GM18517 (cell line): Measurements from ENCODE around the gene PLRG1.
"Not testable (repeated sequence)": the region's sequence is repeated elsewhere in the genome, so short reads cannot be mapped to it uniquely, and the experiment has no call there.

Source experiments
- ATAC-seq: cut with Tn5 transposase; IDR thresholded peaks from one replicate; pipeline ENCODE4 v1.9.1; 2021; ENCODE audit warnings: mild to moderate bottlenecking, moderate library complexity; ENCODE audit not compliant: unreplicated experiment

Gene PLRG1

DNA sequence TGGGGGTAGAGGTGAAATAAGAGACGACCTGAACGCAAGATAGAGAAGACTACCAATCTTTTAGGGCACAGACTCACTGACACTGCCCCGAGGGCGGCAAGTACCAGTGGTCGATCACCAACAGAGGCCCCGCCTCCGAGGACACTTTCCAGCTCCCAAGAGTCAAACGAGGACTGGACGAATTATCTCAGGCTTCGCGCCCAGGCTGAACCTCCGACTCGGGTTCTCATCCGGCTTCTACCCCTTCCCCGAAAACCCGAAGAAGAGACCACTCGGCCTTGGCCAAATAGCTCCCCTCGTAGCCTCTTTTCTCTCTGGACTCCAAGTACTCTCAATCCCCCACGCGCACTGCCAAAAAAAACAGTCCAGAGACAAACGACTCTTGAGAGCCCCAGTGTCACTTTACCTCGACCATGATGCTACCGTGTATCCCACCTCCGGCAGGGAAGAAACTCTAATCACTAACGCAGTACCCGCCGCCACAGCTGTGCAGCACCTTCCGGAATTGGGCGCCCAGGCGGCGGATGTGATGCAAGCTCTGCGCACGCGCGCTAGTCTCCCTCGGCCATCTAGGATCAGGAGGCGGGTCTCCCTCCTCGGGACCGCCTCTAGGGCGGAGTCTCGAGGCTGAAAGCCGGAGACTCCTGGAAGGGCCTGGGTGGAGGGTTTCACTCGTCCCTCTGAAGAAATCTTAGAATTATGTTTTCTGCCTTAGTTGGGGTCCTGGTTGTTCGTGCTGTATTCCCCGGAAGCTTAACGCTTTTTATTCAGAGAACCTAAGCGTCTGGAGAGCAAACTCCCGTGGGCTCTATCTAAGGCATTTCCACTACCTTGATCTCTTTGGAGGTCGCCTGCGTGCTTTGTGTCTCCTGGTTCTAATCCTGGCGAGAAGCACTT is at the start of gene PLRG1:
PLRG1 (minus strand) TSS at position 507 of the 897 bp plus-strand sequence; CDS start at position 415, 92 bp downstream.
- peak; percentile 98 for ATAC-seq

DNA sequence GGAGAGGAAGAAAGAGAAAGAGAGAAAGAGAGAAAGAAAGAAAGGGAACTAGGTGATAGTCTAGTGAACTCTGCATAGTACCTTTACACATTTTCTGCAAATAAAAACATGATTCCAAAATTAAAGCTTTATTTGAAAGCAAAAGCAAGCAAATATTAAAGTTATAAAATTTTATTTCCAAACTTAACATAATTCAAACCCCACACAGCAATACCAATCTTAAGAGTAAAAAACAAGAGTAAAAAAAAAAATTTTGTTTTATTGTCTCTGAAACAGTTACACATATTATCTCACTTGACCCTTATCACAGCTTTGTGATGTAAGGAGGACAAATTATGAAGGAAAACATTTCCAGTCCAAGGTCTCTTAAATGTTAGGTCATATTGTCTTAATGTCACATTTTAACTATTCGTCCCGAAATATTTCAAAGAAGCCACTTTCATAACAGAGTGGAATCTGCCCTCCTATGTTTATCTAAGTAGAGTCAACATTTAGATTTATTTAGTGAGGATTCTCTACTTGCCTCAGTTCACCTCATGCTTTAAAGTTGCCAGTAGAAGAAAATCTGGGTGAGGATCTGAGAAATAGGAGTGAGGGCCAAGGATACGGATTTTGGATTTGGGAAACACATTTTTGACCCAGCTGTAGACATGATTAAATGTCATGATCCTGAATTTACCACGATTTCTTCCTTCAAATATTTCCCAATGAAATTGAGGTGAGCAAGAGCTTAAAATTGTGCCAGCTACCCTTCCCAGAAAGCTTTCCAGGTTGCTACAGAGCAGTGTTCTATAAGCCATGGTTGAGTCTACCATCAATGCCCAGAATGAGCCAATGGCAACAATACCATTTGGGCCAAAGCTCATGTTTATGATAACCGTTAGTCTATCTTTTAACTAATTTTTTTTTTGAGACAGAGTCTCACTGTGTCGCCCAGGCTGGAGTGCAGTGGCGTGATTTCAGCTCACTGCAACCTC is 47.9 kb upstream of the PLRG1 start:
- no peak for ATAC-seq

DNA sequence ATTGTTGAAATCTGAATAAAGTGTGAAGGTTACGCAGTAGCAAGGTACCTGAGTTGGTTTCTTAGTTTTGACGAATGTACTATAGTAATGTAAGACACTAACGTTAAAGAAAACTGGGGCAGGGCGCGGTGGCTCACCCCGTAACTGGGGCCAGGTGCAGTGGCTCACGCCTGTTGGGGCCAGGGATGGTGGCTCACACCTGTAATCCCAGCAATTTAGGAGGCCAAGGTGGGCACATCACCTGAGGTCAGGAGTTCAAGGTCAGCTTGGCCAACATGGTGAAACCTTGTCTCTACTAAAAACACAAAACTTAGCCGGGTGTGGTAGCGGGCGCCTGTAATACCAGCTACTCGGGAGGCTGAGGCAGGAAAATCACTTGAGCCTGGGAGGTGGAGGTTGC is 47.1 kb upstream of the PLRG1 start:
- ATAC-seq, result not testable (repeated sequence)

GRCh38 chr4:154595807-154596206 is 45.6 kb upstream of the PLRG1 start:
- ATAC-seq, result no peak

DNA sequence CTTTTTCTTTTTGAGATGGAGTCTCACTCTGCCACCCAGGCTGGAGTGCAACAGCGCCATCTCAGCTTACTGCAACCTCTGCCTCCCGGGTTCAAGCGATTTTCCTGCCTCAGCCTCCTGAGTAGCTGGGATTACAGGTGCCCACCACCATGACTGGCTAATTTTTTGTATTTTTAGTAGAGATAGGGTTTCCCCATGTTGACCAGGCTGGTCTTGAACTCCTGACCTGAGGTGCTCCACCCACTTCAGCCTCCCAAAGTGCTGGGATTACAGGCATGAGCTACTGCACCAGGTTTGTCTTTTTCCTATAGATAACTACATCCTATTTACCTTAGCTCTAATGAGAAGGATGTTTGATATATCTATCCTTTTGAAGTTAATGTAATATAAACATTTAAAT is 44.1 kb upstream of the PLRG1 start:
- ATAC-seq, result not testable (repeated sequence)

GRCh38 chr4:154593868-154594267 is 43.7 kb upstream of the PLRG1 start:
- ATAC-seq, result no peak

GRCh38 chr4:154591890-154592289 is 41.7 kb upstream of the PLRG1 start:
- no peak for ATAC-seq

DNA sequence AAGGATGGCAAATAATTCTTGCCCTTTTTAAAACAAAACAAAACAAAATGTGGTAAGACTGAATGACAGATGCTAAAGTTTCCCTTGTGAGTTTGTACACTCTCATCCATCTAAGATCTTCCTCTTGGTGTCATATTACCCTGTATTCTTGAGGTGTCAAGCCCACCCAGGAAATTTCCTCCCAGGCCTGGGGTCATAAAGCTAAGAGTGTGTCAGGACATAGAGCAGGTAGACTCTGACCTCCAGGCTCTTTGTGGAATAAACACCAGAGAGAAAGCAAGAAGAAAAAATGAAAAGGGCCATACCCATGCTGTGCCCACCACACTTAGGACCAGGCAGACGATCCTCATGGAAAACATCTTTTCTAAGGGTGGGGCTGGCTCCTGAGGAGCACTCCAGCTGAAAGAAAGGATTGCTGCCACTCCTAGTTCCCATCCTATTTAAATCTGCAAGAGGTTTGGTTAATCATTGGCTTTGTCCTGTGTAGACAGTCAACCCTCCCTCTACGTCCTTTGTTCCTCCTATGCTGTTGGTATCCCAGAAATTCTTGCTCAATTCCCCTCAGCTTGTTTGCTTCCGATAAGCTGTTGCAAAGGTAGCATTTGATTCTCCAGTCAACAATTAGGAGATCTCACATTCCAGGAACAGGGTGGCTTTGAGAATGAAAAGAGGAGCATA is 40.3 kb upstream of the PLRG1 start, which contains the start of gene FGA:
FGA (minus strand) TSS at position 414 of the 678 bp plus-strand sequence; CDS start at position 359, 55 bp downstream.
- ATAC-seq, result no peak

DNA sequence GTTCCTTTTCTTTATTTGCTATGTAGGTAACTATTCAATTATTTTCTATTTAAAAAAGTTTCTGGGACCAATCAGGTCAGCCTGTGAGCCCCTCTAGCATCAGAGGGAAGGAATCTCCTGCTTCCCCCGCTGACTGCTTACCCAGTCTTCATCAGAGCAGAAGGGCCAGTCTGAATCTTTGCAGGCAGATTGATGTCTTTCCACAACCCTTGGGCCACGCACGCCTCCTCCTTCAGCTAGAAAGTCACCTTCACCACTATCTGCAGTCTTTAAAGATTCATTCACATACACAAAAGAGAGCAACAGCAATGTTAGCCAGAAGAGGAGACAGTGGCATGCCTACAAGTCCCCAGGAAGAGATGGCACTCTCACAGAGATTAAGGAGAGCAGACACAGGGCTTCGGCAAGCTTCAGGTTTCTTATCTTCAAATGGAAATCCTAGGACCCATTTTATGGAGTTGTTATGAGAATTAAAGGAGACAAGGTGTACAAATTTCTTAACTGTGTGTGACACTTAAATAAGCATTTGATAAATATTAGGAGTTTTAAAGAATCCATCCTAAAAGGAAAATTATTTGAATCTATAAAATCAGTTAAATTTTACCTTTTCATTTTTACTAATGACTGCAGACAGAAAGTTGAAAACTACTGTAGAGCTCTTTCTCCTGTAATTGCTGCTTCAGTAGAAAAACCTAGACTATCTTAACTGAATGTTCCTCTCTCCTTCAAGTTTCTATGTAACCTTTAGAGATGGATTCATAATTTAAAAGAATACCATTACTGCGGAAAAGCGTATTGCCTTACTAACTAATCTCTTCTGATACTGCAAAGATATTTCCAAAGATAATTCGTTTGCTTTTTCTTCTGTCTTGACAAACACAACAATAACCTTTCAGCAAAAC is 39.3 kb upstream of the PLRG1 start:
- no peak for ATAC-seq

GRCh38 chr4:154588198-154588597 is 38.0 kb upstream of the PLRG1 start:
- ATAC-seq, result no peak

- ATAC-seq, result no peak
Observed at GRCh38 chr4:154586296-154587033, 36.3 kb upstream of the PLRG1 start.

GRCh38 chr4:154585369-154586018 is 35.3 kb upstream of the PLRG1 start:
- no peak for ATAC-seq

DNA sequence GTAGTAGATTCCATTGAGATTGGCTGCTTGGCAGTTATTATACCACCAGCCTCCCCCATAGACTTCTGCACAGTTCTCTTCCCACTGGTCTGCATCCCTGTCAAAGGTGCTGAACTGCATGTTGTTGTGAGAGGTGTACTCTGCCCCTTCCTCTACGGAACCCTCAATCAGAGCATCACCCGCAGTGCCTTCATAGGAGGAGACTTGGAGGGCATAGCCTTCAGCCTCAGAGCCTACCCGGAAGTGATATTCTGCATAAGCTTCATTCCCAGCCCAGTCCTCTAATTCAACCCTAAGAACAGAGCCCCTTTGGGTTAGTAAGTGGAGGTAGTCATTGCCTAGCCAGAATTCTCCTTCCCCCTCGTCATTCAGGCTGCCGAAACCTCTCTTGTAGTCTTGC is 34.1 kb upstream of the PLRG1 start:
- ATAC-seq, result no peak

DNA sequence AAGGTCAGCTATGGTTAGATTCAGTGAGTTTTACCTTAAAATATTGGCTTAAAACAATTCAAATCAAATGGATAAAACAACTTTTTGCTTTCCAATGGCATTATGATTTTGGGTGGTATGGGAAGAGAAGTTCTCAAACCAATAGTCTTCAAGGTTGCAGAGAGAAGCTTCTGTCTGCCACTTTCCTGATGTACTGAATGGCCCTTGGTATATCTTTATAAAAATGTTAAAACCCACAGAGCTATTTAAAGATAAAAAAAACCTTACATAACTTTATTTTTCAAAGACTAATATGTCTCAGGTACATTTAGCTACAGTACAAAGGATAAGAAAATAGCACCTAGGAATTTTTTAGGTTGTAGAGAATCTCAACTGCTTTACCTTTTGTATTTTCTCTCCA is 33.5 kb upstream of the PLRG1 start:
- no peak for ATAC-seq

GRCh38 chr4:154583230-154583629 is 33.0 kb upstream of the PLRG1 start:
- no peak for ATAC-seq

DNA sequence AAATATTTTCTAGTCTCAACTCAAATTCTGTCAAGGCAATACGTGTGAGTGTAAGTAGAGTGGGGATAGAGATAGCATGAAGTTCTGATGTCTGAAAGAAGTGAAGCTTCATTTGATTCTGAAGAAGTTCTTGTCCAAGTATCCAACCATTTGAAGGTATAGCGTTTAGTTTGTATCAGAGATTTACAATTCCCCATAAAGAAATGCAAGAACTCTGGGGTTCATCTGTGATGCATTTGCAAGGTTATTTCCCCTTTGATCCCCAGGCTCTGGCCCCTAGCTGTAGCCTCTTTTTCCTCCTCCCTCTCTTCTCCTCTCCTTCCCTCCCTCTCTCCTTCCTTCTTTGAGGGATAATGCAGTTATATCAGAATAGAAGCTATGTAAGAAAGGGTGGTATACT is 32.5 kb upstream of the PLRG1 start:
- ATAC-seq, result no peak

DNA sequence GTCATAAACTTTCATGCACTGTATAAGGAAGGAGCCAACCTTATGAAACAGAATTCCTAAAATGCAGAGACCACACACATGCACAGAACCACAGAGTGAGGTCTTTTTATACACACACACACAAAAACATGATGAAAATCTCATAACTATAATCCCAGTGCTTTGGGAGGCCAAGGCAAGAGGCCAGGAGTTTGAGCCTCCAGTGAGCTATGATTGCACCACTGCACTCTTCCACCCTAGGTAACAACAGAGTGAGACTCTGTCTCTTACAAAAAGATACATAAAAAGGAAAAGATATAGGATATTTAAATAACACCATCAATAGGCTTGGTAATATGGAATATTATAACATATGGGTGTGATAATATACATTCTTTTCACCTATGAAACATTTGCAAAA is 29.7 kb upstream of the PLRG1 start:
- ATAC-seq, result no peak

DNA sequence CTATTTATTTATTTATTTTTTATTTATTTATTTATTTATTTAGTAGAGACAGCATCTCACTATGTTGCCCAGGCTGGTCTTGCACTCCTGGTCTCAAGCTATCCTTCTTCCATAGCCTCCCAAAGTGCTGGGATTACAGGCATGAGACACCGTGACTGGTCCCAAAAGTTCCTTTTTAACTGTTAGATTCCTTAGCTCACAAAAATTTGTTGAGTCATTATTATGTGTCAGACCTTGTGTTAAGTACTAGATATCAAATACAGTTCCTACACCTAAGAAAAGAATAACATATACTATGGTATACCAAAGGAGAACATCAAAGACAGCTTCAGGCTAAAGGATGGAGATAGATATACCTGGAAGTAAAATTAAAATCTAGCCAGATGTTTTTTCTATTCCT is 28.7 kb upstream of the PLRG1 start:
- ATAC-seq, result no peak

DNA sequence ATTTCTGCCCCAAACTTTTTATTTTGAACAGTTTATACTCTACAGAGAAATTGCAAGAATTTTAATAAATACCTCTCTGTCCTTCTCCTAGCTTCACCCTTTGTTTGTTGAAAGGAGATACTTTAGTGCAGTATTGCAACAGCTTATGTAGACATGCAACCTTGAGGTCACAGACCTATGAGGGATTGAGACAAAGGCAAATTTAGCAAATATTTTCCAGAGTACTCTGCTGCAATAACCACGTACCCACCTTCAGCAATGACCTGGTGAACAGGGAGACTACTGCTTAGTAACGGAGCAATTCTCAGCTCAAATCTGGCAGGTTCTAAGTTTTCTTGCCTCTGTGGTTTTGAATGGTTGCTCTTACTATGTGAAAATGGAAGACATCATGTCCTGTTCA is 27.1 kb upstream of the PLRG1 start:
- ATAC-seq, result no peak
